OCI-LY7 (cell line): ENCODE data around the gene ASIP. TPM values are rescaled to one million over a fixed set of nuclear protein-coding genes. Genes with fewer than 3 reads are reported as not detected.

Experiments
- BruUV-seq: library from RNA; stranded (reverse); fragments of 400-500 nt; replicated peaks from 2 replicates; lab custom pipeline; 2021; lab: Mats Ljungman, UMichigan
- CTCF ChIA-PET: fragments of 300-600 bp; sonication (Branson Sonifier 250); formaldehyde crosslinking; loops from one replicate; lab custom pipeline; 2022; ENCODE audit warnings: antibody characterized with exemption; ENCODE audit not compliant: unreplicated experiment; lab: Charles Lee
- POLR2A ChIA-PET: fragments of 300-600 bp; sonication (Branson Sonifier 250); formaldehyde crosslinking; loops from one replicate; lab custom pipeline; 2022; ENCODE audit warnings: antibody characterized with exemption; lab: Charles Lee
- DNase-seq: peaks from one replicate; pipeline ENCODE4 v3.0.0-alpha.2; 2015; ENCODE audit warnings: low spot score
- H2AFZ ChIP-seq: fragments of 200-600 bp; sonication (generic), shearing (Covaris generic); 2 replicates; pipeline ENCODE4 v1.6.1; 2014; ENCODE audit warnings: mild to moderate bottlenecking, antibody characterized with exemption, low read length, moderate library complexity
- H3K27ac ChIP-seq: fragments of 200-600 bp; sonication (generic); 2 replicates; pipeline ENCODE4 v1.5.1; 2014; ENCODE audit warnings: mixed run types, low read depth, mild to moderate bottlenecking, moderate library complexity, low read length, inconsistent platforms; ENCODE audit not compliant: poor library complexity, severe bottlenecking
- H3K36me3 ChIP-seq: fragments of 200-600 bp; sonication (generic); 2 replicates; pipeline ENCODE4 v1.6.1; 2014; ENCODE audit warnings: mild to moderate bottlenecking, antibody characterized with exemption, low read length, moderate library complexity, mixed read lengths; ENCODE audit not compliant: insufficient read depth
- H3K4me1 ChIP-seq: fragments of 200-600 bp; sonication (generic); 2 replicates; pipeline ENCODE4 v1.5.1; 2014; ENCODE audit warnings: mild to moderate bottlenecking, low read length; ENCODE audit not compliant: insufficient read depth, poor library complexity, severe bottlenecking
- H3K4me2 ChIP-seq: fragments of 200-600 bp; sonication (generic); 2 replicates; pipeline ENCODE4 v1.6.1; 2014; ENCODE audit warnings: mild to moderate bottlenecking, low read length
- H3K4me3 ChIP-seq: fragments of 200-600 bp; sonication (generic); 2 replicates; pipeline ENCODE4 v1.5.1; 2014; ENCODE audit warnings: mild to moderate bottlenecking, low read depth, low read length; ENCODE audit not compliant: poor library complexity, severe bottlenecking
- H3K79me2 ChIP-seq: fragments of 200-600 bp; sonication (generic); 2 replicates; pipeline ENCODE4 v1.6.1; 2016; ENCODE audit warnings: low read depth, mild to moderate bottlenecking, low read length, moderate library complexity, mixed read lengths; ENCODE audit not compliant: insufficient read depth
- H3K9me2 ChIP-seq: fragments of 200-600 bp; sonication (generic); 2 replicates; pipeline ENCODE4 v1.6.1; 2016; ENCODE audit warnings: mild to moderate bottlenecking, low read length, mixed read lengths; ENCODE audit not compliant: insufficient read depth
- H3K9me3 ChIP-seq: fragments of 200-600 bp; sonication (generic); 2 replicates; pipeline ENCODE4 v1.6.1; 2014; ENCODE audit warnings: mild to moderate bottlenecking, mixed run types, low read length, mixed read lengths
- H4K20me1 ChIP-seq: fragments of 200-600 bp; sonication (generic); 2 replicates; pipeline ENCODE4 v1.6.1; 2014; ENCODE audit warnings: mild to moderate bottlenecking, antibody characterized with exemption, low read length, moderate library complexity, mixed read lengths; ENCODE audit not compliant: insufficient read depth
- CTCF ChIP-seq: fragments of 200-600 bp; sonication (generic); conservative IDR thresholded peaks from 2 replicates; pipeline ENCODE4 v1.5.1; 2014; ENCODE audit warnings: mild to moderate bottlenecking, antibody characterized with exemption, low read length, moderate library complexity, mixed read lengths
- EZH2phosphoT487 ChIP-seq: fragments of 200-600 bp; sonication (generic); IDR thresholded peaks from 2 replicates; pipeline ENCODE4 v1.6.1; 2018; ENCODE audit warnings: low read depth, borderline replicate concordance, mild to moderate bottlenecking, mixed run types, antibody characterized with exemption, low read length, moderate library complexity, mixed read lengths
- intact Hi-C: fragments of 100-400 bp; cut with micrococcal nuclease; formaldehyde crosslinking; loops from one replicate; pipeline ENCODE4 v1.10.0; 2022; ENCODE audit not compliant: unreplicated experiment
- total RNA-seq, 2 experiments: library from RNA; depleted of rRNA in 1 of 2; stranded (reverse); fragments of >200 nt in 1 of 2; shearing (Covaris generic) in 1 of 2; gene quantifications; 2 replicates each; pipeline ENCODE4 v1.2.3, GENCODE V29; 2014 to 2022

The ASIP gene
- total RNA-seq, 2 experiments from 2014 or later = 0.32 to 0.82 TPM

GRCh38 chr20:34315236-34315635 is 74.0 kb downstream of the ASIP start:
- no peaks in the 10 kb centered on the region for H3K4me1 ChIP-seq
- no peaks in the 10 kb centered on the region for H3K79me2 ChIP-seq
- no TSS peak for BruUV-seq
- TF ChIP-seq CTCF = no peak
- no peak overlapping the region for H3K27ac ChIP-seq
- no peak for DNase-seq
- no peaks in the 10 kb centered on the region for H4K20me1 ChIP-seq
- no peaks in the 10 kb centered on the region for H3K9me2 ChIP-seq
- H3K4me3 ChIP-seq = no peak overlapping the region
- no peak overlapping the region for H2AFZ ChIP-seq
- POLR2A ChIA-PET = interaction anchor here (0.6 kb wide), 2 partner anchors 58 to 63 kb away, joined by 4 read pairs; no protein-coding TSS in a partner anchor
- no peaks in the 10 kb centered on the region for H3K36me3 ChIP-seq
- intact Hi-C loops = no loop called here
- no peak overlapping the region for H3K4me2 ChIP-seq
- H3K9me3 ChIP-seq = no peaks in the 10 kb centered on the region
- CTCF ChIA-PET = no interaction called here

GRCh38 chr20:34316196-34316814 is 75.1 kb downstream of the ASIP start:
- Histone ChIP-seq H3K9me3 (no peaks in the 10 kb centered on the region), H3K4me3 (no peak overlapping the region), H3K36me3 (no peaks in the 10 kb centered on the region), H3K4me2 (no peak overlapping the region), H4K20me1 (no peaks in the 10 kb centered on the region), H2AFZ (no peak overlapping the region), H3K9me2 (no peaks in the 10 kb centered on the region), H3K4me1 (no peaks in the 10 kb centered on the region), H3K27ac (no peak overlapping the region), H3K79me2 (no peaks in the 10 kb centered on the region)
- no peak for DNase-seq
- intact Hi-C loops = no loop called here
- no TSS peak for BruUV-seq
- ChIA-PET CTCF (no interaction called here), POLR2A (no interaction called here)
- TF ChIP-seq EZH2phosphoT487 (no peak), CTCF (no peak)

Other genes starting within 250 kb of the ASIP start
- gene RALY, start 247.5 kb upstream of the ASIP start, total RNA-seq (2014; rRNA removed; shearing (Covaris generic)) = 136 and 151 TPM in 2 replicates
- 163 and 173 TPM in 2 replicates for gene RALY, start 247.5 kb upstream of the ASIP start, total RNA-seq (2022)
- gene EIF2S2, start 129.2 kb upstream of the ASIP start, total RNA-seq (2014; rRNA removed; shearing (Covaris generic)) = 104 and 112 TPM in 2 replicates
- gene EIF2S2, start 129.2 kb upstream of the ASIP start, total RNA-seq (2022) = 130 and 140 TPM in 2 replicates
- 121 and 133 TPM in 2 replicates for gene AHCY, start 61.9 kb downstream of the ASIP start, total RNA-seq (2014; rRNA removed; shearing (Covaris generic))
- gene AHCY, start 61.9 kb downstream of the ASIP start, total RNA-seq (2022) = 203 and 218 TPM in 2 replicates
- 19.3 and 26.1 TPM in 2 replicates for gene ITCH, start 121.8 kb downstream of the ASIP start, total RNA-seq (2014; rRNA removed; shearing (Covaris generic))
- 32.2 and 36.8 TPM in 2 replicates for gene ITCH, start 121.8 kb downstream of the ASIP start, total RNA-seq (2022)